Tibial nerve (tissue), 4 donors: ENCODE data around the gene OTOA. TPM values are rescaled to one million over a fixed set of nuclear protein-coding genes. Genes with fewer than 3 reads are reported as not detected.
"Not testable (repeated sequence)": the region's sequence is repeated elsewhere in the genome, so short reads cannot be mapped to it uniquely, and the experiment has no call there.

ENCODE experiments used
- DNase-seq, 2 donors: peaks; one replicate each; pipeline ENCODE4 v3.0.0-alpha.2; 2019; ENCODE audit warnings: low spot score in 2 of 2
- H3K27ac ChIP-seq, 4 donors: fragments of 200-600 bp; sonication (generic) in 3 of 4; one replicate each; pipeline ENCODE4 v1.5.1; 2017 to 2019; ENCODE audit warnings: mild to moderate bottlenecking in 1 of 4
- H3K27me3 ChIP-seq, 2 donors: fragments of 200-600 bp; sonication (generic) in 1 of 2; one replicate each; pipeline versions ENCODE4 v1.5.1 to v1.6.0; 2017 to 2019
- H3K36me3 ChIP-seq, 3 donors: fragments of 200-600 bp; sonication (generic); one replicate each; pipeline ENCODE4 v1.5.1; 2018 to 2019
- H3K4me1 ChIP-seq, 4 donors: fragments of 200-600 bp; sonication (generic) in 3 of 4; one replicate each; pipeline ENCODE4 v1.5.1; 2017 to 2019
- H3K4me3 ChIP-seq, 4 donors: fragments of 200-600 bp; sonication (generic) in 3 of 4; one replicate each; pipeline ENCODE4 v1.5.1; 2017 to 2019; ENCODE audit warnings: mild to moderate bottlenecking in 1 of 4, moderate library complexity in 1 of 4
- H3K9me3 ChIP-seq, 4 donors: fragments of 200-600 bp; sonication (generic) in 3 of 4; one replicate each; pipeline ENCODE4 v1.5.1; 2017 to 2019
- CTCF ChIP-seq, 5 experiments: fragments of 200-600 bp in 3 of 5; fragments of 450-650 bp in 2 of 5; sonication (generic) in 3 of 5; IDR thresholded peaks; one replicate each; pipeline ENCODE4 v1.5.1; 2016 to 2019; ENCODE audit warnings: antibody characterized with exemption in 5 of 5, mild to moderate bottlenecking in 3 of 5, moderate library complexity in 2 of 5
- EP300 ChIP-seq, 2 donors: sonication (generic); formaldehyde crosslinking; IDR thresholded peaks; one replicate each; pipeline ENCODE4 v1.6.1; 2017; ENCODE audit warnings: antibody characterized with exemption in 2 of 2, mild to moderate bottlenecking in 1 of 2
- POLR2A ChIP-seq, 2 donors: fragments of 450-650 bp; IDR thresholded peaks; one replicate each; pipeline ENCODE4 v1.6.1; 2017; ENCODE audit warnings: antibody characterized with exemption in 2 of 2, mild to moderate bottlenecking in 2 of 2, moderate library complexity in 2 of 2
- WGBS, 2 donors: methylation state at CpG; one replicate each; pipeline ENCODE4 v1.1.5; 2018; 5-methylcytosine and 5-hydroxymethylcytosine counted together
- total RNA-seq, 4 donors: library from RNA; depleted of rRNA; stranded (reverse); fragments of >200 nt; gene quantifications; one replicate each; pipeline ENCODE4 v1.1.0, GENCODE V29; 2016

The OTOA gene
- total RNA-seq, 4 donors from 2014 or later, result 0.39 to 1.3 (median 0.90) TPM; not detected in 1

GRCh38 chr16:21643785-21644184, 20.0 kb upstream of the OTOA start:
- Histone ChIP-seq H3K9me3 (no peaks in the 10 kb centered on the region), H3K4me1 (peaks cover 0 to 52% (median 11%) of the 10 kb centered on the region in 4 donors), H3K27ac (no peak overlapping the region), H3K4me3 (no peak overlapping the region), H3K36me3 (no peaks in the 10 kb centered on the region), H3K27me3 (no peaks in the 10 kb centered on the region)
- WGBS, 2 donors, result 97 to 99% methylated on average over 3 of the region's 3 CpGs
- no peak for TF ChIP-seq POLR2A (IDR thresholded peaks at IDR 0.05)
- TF ChIP-seq EP300 (IDR thresholded peaks at IDR 0.05), result no peak
- no peak for TF ChIP-seq CTCF (IDR thresholded peaks at IDR 0.05)
- no peak for DNase-seq

GRCh38 chr16:21644674-21645073, 19.1 kb upstream of the OTOA start:
- Histone ChIP-seq H3K36me3 (no peaks in the 10 kb centered on the region), H3K27me3 (no peaks in the 10 kb centered on the region), H3K4me3 (peak overlapping the region in 1 of 4 donors; percentile 0), H3K27ac (peak overlapping the region in 3 of 4 donors; percentile 36 to 60 (median 60)), H3K9me3 (no peaks in the 10 kb centered on the region), H3K4me1 (peaks cover 0 to 57% (median 11%) of the 10 kb centered on the region in 4 donors)
- WGBS, 2 donors, result 88 to 90% methylated on average over 4 of the region's 4 CpGs
- DNase-seq, result no peak
- TF ChIP-seq EP300 (IDR thresholded peaks at IDR 0.05), result no peak

GRCh38 chr16:21645261-21645721, 18.5 kb upstream of the OTOA start:
- H3K4me3 ChIP-seq, result peak overlapping the region; percentile 0 to 36 (median 15)
- no peak for DNase-seq
- H3K36me3 ChIP-seq, result no peaks in the 10 kb centered on the region
- no peaks in the 10 kb centered on the region for H3K27me3 ChIP-seq
- H3K9me3 ChIP-seq, result no peaks in the 10 kb centered on the region
- H3K4me1 ChIP-seq, result peaks cover 0 to 57% (median 11%) of the 10 kb centered on the region in 4 donors
- 79 to 81% methylated on average over 9 of the region's 9 CpGs for WGBS, 2 donors
- TF ChIP-seq POLR2A (IDR thresholded peaks at IDR 0.05) (no peak), EP300 (IDR thresholded peaks at IDR 0.05) (peak in 1 of 2 donors; percentile 15)
- H3K27ac ChIP-seq, result peak overlapping the region in 3 of 4 donors; percentile 36 to 60 (median 60)

GRCh38 chr16:21646091-21646490, 17.7 kb upstream of the OTOA start:
- DNase-seq, result no peak
- TF ChIP-seq EP300 (IDR thresholded peaks at IDR 0.05), result no peak
- Histone ChIP-seq H3K36me3 (no peaks in the 10 kb centered on the region), H3K4me3 (peak overlapping the region in 1 of 4 donors; percentile 25), H3K27me3 (no peaks in the 10 kb centered on the region), H3K27ac (peak overlapping the region in 3 of 4 donors; percentile 36 to 60 (median 60)), H3K4me1 (peaks cover 0 to 53% (median 11%) of the 10 kb centered on the region in 4 donors), H3K9me3 (no peaks in the 10 kb centered on the region)
- WGBS, 2 donors, result 63 to 65% methylated on average over 5 of the region's 5 CpGs

- no peaks in the 10 kb centered on the region for H3K9me3 ChIP-seq
- no peak overlapping the region for H3K4me3 ChIP-seq
- DNase-seq, result no peak
- H3K27ac ChIP-seq, result peak overlapping the region in 3 of 4 donors; percentile 36 to 60 (median 60)
- 90 to 93% methylated on average over 18 of the region's 18 CpGs for WGBS, 2 donors
- peaks cover 0 to 49% (median 11%) of the 10 kb centered on the region in 4 donors for H3K4me1 ChIP-seq
- no peaks in the 10 kb centered on the region for H3K27me3 ChIP-seq
- TF ChIP-seq CTCF (IDR thresholded peaks at IDR 0.05) (no peak), EP300 (IDR thresholded peaks at IDR 0.05) (no peak), POLR2A (IDR thresholded peaks at IDR 0.05) (no peak)
- no peaks in the 10 kb centered on the region for H3K36me3 ChIP-seq
Observed at GRCh38 chr16:21646721-21647561, 16.8 kb upstream of the OTOA start.

DNA sequence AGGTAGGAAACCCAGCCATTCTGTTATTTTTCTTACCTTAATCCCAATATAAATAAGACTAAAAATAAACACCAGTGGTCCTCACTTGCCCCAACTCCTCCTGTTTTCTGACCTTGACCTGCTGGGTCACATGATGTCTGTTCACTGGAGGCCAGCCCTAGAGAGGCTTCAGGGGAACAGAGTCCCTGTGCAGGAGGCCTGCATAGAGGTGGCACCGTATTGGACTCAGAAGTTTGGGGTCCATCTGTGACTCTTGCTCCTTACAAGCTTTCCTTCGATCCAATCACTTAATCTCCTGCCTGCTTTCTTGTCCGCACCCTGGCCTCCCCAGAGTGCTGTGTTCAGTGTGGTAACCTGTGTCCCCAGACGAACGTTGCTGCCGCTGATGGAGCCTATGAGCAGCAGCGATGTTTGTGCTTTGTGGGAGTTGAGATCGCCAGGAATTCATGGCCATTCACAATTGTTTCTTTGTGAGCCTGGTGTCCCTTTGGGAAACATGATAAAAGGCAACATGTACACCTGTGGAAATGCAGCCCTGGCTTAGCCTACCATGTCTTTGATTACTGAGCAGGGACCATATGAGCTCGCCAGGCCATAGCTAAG, 16.1 kb upstream of the OTOA start:
- peak overlapping the region in 1 of 4 donors; percentile 60 for H3K27ac ChIP-seq
- TF ChIP-seq POLR2A (IDR thresholded peaks at IDR 0.05) (no peak), EP300 (IDR thresholded peaks at IDR 0.05) (no peak), CTCF (IDR thresholded peaks at IDR 0.05) (no peak)

GRCh38 chr16:21649826-21650406, 13.9 kb upstream of the OTOA start:
- not testable (repeated sequence) for H3K36me3 ChIP-seq, DNase-seq, H3K9me3 ChIP-seq, H3K4me3 ChIP-seq, H3K27ac ChIP-seq, H3K27me3 ChIP-seq
- peaks cover 0 to 51% (median 9%) of the 10 kb centered on the region in 4 donors for H3K4me1 ChIP-seq
- WGBS, 2 donors, result 87 to 93% methylated on average over 11 to 12 of the region's 12 CpGs

More for the DNA sequence above, 16.1 kb upstream of the OTOA start:
- Histone ChIP-seq H3K4me1 (peaks cover 0 to 45% (median 11%) of the 10 kb centered on the region in 4 donors), H3K27me3 (no peaks in the 10 kb centered on the region), H3K36me3 (no peaks in the 10 kb centered on the region), H3K9me3 (no peaks in the 10 kb centered on the region), H3K4me3 (no peak overlapping the region)
- 55 to 66% methylated on average over 9 of the region's 9 CpGs for WGBS, 2 donors
- DNase-seq, result no peak
